ENCODE data around the gene P4HB.

P4HB gene

DNA sequence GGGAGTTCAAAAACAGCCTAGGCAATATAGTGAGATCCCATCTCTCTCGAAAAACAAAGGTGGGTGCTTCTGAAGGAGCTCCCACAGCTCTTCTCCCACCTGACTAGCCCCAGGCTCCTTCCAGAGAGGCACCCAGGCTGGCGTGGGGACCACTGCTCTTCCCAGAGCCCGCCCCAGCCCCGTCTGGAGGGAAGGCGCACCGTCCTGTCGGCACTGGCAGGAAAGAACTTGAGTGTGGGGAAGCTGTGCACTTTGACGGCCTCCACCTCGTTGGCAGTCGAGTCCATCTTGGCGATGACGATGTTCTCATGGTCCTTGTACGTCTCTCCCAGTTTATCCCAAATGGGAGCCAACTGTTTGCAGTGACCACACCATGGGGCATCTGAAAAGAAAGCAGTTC, 15.0 kb downstream of the P4HB start:
- TF ChIP-seq, protein P1, sequence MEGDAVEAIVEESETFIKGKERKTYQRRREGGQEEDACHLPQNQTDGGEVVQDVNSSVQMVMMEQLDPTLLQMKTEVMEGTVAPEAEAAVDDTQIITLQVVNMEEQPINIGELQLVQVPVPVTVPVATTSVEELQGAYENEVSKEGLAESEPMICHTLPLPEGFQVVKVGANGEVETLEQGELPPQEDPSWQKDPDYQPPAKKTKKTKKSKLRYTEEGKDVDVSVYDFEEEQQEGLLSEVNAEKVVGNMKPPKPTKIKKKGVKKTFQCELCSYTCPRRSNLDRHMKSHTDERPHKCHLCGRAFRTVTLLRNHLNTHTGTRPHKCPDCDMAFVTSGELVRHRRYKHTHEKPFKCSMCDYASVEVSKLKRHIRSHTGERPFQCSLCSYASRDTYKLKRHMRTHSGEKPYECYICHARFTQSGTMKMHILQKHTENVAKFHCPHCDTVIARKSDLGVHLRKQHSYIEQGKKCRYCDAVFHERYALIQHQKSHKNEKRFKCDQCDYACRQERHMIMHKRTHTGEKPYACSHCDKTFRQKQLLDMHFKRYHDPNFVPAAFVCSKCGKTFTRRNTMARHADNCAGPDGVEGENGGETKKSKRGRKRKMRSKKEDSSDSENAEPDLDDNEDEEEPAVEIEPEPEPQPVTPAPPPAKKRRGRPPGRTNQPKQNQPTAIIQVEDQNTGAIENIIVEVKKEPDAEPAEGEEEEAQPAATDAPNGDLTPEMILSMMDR (IDR thresholded peaks at IDR 0.05; ENCODE audit: low read depth, low read length), result no peak
- no peak overlapping the region for H3K4me3 ChIP-seq (replicated peaks in 1 of 2; ENCODE audit: low read depth in 2 of 2, low read length in 2 of 2)
- no peak for DNase-seq (ENCODE audit: low read depth in 2 of 2)

DNA sequence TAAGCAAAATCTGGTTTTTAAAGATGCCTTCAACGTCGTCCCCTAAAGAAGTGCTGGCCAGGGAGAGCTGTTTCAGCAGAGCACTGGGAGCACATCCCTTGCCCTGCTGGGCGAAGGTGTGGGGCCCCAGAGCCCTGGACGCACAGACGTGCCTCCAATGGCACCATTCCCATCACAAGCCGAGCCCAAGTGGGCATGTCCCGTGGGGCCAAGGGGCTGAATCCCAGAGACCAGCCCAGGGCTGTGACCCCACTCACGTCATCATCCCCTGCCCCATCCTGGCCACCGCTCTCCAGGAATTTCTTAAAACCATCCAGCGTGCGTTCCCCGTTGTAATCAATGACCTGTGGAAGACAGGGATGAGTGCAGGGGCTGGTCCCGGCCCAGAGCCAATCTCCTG, 15.4 kb downstream of the P4HB start:
- no peak overlapping the region for H3K4me3 ChIP-seq (replicated peaks in 1 of 2; ENCODE audit: low read depth in 2 of 2, low read length in 2 of 2)
- TF ChIP-seq, protein P1 (IDR thresholded peaks at IDR 0.05; ENCODE audit: low read depth, low read length), result no peak
- DNase-seq (ENCODE audit: low read depth in 2 of 2), result no peak

DNA sequence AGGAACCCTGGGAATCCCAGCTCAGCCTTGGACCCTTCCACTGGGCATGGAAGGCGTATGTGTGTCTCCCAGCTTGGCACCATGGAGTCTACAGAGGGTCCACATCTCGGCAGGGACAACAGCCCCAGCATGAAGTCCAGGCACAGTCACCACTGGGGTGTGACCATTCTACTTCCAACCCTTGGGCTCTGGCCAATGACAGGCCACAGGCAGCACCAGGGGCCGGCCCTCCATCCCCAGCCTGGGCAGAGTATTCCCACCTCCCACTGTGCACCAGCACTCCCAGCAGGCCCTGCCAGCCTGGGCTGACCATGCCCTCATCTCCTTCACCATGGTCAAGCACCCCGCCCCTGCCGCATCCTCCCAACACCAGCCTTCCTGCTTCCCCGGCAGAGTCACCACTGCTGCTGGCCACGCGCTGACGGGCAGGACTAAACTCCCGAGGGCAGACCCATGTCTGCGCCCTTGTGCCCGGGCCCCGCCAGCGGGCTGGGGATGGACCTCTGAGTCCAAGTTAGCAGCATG, 15.9 kb downstream of the P4HB start:
- no peak overlapping the region for H3K4me3 ChIP-seq (replicated peaks in 1 of 2; ENCODE audit: low read depth in 2 of 2, low read length in 2 of 2)
- no peak for DNase-seq (ENCODE audit: low read depth in 2 of 2)
- TF ChIP-seq, protein P1 (IDR thresholded peaks at IDR 0.05; ENCODE audit: low read depth, low read length), result no peak

DNA sequence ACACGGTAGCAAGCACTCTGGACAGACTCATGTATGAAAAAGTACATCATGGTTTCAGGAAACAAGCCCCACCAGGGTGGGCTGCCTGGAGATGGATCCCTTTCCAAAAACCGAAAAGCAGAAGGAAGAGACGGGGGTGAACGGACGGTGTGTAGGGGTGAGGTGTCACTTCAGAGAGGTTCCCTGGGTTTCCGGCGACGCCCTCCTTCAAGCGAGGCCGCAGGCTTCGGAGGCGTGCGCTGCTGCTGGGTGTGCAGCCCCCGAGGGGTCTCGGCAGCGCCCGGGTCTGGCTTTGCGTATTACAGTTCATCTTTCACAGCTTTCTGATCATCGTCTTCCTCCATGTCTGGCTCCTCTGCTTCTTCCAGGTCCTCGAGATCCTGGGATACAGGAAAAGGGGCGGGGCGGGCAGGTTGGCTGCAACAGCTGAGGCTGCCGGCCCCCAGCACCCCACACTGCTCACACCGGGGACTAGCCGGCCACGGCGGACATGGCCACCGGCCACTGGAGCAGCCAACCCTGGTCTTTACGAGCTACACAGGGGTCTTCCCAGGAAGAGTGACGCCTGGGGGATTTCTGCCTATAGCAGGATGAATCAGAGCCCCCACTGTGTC, 16.5 kb downstream of the P4HB start:
- TF ChIP-seq, protein P1 (IDR thresholded peaks at IDR 0.05; ENCODE audit: low read depth, low read length), result no peak
- no peak for DNase-seq (ENCODE audit: low read depth in 2 of 2)
- no peak overlapping the region for H3K4me3 ChIP-seq (replicated peaks in 1 of 2; ENCODE audit: low read depth in 2 of 2, low read length in 2 of 2)

DNA sequence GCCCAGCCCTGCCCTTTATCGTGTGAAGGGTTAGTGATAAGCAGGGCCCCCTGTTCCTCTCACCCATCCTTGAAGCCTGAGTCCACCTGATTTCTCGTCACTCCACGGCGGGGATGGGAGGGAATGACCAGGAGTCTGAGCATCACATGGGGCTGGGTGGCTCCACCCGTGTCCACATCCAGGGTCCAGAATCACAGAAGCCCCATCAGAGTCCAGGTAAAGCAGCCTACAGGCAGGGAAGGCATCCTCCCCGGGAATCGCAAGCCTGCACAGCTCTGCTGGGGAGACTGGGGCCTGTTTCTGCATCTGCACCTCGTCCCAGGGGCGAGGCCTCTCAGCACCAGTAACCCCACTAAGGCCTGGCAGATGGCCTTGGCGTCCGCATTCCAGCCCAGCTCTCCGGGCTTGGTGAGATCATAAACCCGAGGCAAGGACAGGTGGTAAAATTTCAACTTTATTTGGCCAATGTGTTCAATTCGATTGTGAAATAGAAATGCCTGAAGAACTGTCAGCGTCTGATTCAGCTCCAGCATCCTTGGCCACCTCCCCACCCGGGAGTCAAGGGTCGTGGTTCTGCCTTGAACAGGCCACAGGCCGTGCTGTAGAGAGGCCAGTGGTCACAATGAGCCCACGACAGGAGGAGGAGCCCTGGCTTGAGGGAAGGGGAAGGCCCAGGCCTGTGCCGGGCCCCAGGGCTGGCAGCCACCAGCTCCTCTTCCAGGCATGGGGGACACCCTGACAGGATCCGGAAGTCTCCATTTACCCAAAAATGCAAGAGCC, 17.4 kb downstream of the P4HB start:
- peak; percentile 22 to 56 for DNase-seq (ENCODE audit: low read depth in 2 of 2)
- no peak overlapping the region for H3K4me3 ChIP-seq (replicated peaks in 1 of 2; ENCODE audit: low read depth in 2 of 2, low read length in 2 of 2)
- TF ChIP-seq, protein P1 (IDR thresholded peaks at IDR 0.05; ENCODE audit: low read depth, low read length), result no peak

DNA sequence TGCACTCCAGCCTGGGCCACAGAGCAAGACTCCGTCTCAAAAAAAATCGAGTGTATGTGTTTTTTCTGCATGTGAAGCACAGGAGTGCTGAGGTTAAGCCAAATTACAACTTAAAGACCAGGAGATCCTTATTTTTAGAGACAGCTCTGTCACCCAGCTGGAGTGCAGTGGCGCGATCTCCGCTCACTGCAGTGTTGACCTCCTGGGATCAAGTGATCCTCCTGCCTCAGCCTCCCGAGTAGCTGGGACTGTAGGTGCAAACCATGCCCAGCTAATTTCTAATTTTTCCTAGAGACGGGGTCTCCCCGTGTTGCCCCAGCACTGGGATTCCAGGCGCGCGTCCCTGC, 18.0 kb downstream of the P4HB start:
- no peak overlapping the region for H3K4me3 ChIP-seq (replicated peaks in 1 of 2; ENCODE audit: low read depth in 2 of 2, low read length in 2 of 2)
- no peak for DNase-seq (ENCODE audit: low read depth in 2 of 2)
- TF ChIP-seq, protein P1 (IDR thresholded peaks at IDR 0.05; ENCODE audit: low read depth, low read length), result no peak
